Amygdala (tissue), 56 donors: ENCODE data around the gene CWC22.

ENCODE experiments used
- DNase-seq, 56 donors: peaks; one replicate each; lab custom pipeline; 2025; lab: John Stamatoyannopoulos, UW

CWC22 gene

GRCh38 chr2:179909845-179910734 lies 97.0 kb downstream of the CWC22 start:
- peak in 3 of 56 donors; percentile 1 to 8 (median 2) for DNase-seq

GRCh38 chr2:179900655-179901054 lies 106.4 kb downstream of the CWC22 start:
- no peak for DNase-seq

GRCh38 chr2:179899666-179900065 lies 107.4 kb downstream of the CWC22 start:
- no peak for DNase-seq

- no peak for DNase-seq
These were observed 108.2 kb downstream of the CWC22 start for GRCh38 chr2:179898873-179899272.
